ENCODE data around the gene ZGLP1. TPM values are rescaled to one million over a fixed set of nuclear protein-coding genes. Genes with fewer than 3 reads are reported as not detected.

ZGLP1 gene
- total RNA-seq, 1 experiment from 2014 or later, result 1.8 TPM

- no peaks in the 10 kb centered on the region for H4K20me1 ChIP-seq (ENCODE audit: low read length)
- no peak overlapping the region for H3K4me2 ChIP-seq (ENCODE audit: low read length)
- peaks cover 4% of the 10 kb centered on the region; the same call in 1 of the 2 replicates for H3K4me1 ChIP-seq (ENCODE audit: insufficient read depth, low read length)
- no peak overlapping the region for H3K27ac ChIP-seq (ENCODE audit: low read length)
- peaks cover 48% of the 10 kb centered on the region for H3K36me3 ChIP-seq (ENCODE audit: low read depth, low read length)
- ATAC-seq (no peak), DNase-seq (no peak)
- no peaks in the 10 kb centered on the region for H3K79me2 ChIP-seq (ENCODE audit: low read length)
- H3K27me3 ChIP-seq (ENCODE audit: low read length), result no peaks in the 10 kb centered on the region
- H3K4me3 ChIP-seq (ENCODE audit: low read length), result no peak overlapping the region
- ChIA-PET POLR2A (ENCODE audit: unreplicated experiment) (no interaction called here), CTCF (no interaction called here)
- no peak overlapping the region for H3K9ac ChIP-seq (ENCODE audit: low read length)
- no TSS peak for BruUV-seq (replicated peaks)
- no peaks in the 10 kb centered on the region for H3K9me2 ChIP-seq (replicated peaks; ENCODE audit: low read length)
- no peaks in the 10 kb centered on the region for H3K9me3 ChIP-seq (ENCODE audit: low read length)
- no peaks in the 10 kb centered on the region for H3F3A ChIP-seq (ENCODE audit: low read length, unreplicated experiment)
- TF ChIP-seq EZH2phosphoT487 (IDR thresholded peaks at IDR 0.05; ENCODE audit: borderline replicate concordance, low read length) (no peak), CTCF (conservative IDR thresholded peaks at IDR 0.05; ENCODE audit: low read depth, low read length) (no peak), EZH2 (IDR thresholded peaks at IDR 0.05; ENCODE audit: low read length, unreplicated experiment) (no peak)
- H2AFZ ChIP-seq (ENCODE audit: low read length), result no peak overlapping the region
- intact Hi-C loops (cut with micrococcal nuclease), result no loop called here
Observed at GRCh38 chr19:10320602-10321416, 11.2 kb upstream of the ZGLP1 start.

GRCh38 chr19:10318807-10319682 is 9.4 kb upstream of the ZGLP1 start:
- BruUV-seq (replicated peaks), result no TSS peak
- intact Hi-C loops (cut with micrococcal nuclease), result no loop called here
- H3K9me3 ChIP-seq (ENCODE audit: low read length), result no peaks in the 10 kb centered on the region
- TF ChIP-seq EZH2 (IDR thresholded peaks at IDR 0.05; ENCODE audit: low read length, unreplicated experiment), result no peak
- no peak for TF ChIP-seq EZH2phosphoT487 (IDR thresholded peaks at IDR 0.05; ENCODE audit: borderline replicate concordance, low read length)
- no peak for TF ChIP-seq CTCF (conservative IDR thresholded peaks at IDR 0.05; ENCODE audit: low read depth, low read length)
- H3K79me2 ChIP-seq (ENCODE audit: low read length), result peaks cover 15% of the 10 kb centered on the region
- H3K27me3 ChIP-seq (ENCODE audit: low read length), result no peaks in the 10 kb centered on the region
- H3K9ac ChIP-seq (ENCODE audit: low read length), result no peak overlapping the region
- H2AFZ ChIP-seq (ENCODE audit: low read length), result no peak overlapping the region
- peaks cover 10% of the 10 kb centered on the region; the same call in 1 of the 2 replicates for H3K4me1 ChIP-seq (ENCODE audit: insufficient read depth, low read length)
- no peaks in the 10 kb centered on the region for H3K9me2 ChIP-seq (replicated peaks; ENCODE audit: low read length)
- no peak for DNase-seq
- no peak for ATAC-seq
- H3F3A ChIP-seq (ENCODE audit: low read length, unreplicated experiment), result no peaks in the 10 kb centered on the region
- ChIA-PET POLR2A (ENCODE audit: unreplicated experiment) (interaction anchor here (0.5 kb wide), 1 partner anchor 142 kb away, joined by 7 read pairs; no protein-coding TSS in a partner anchor), CTCF (no interaction called here)
- no peak overlapping the region for H3K27ac ChIP-seq (ENCODE audit: low read length)
- H4K20me1 ChIP-seq (ENCODE audit: low read length), result no peaks in the 10 kb centered on the region
- H3K36me3 ChIP-seq (ENCODE audit: low read depth, low read length), result peaks cover 33% of the 10 kb centered on the region
- H3K4me2 ChIP-seq (ENCODE audit: low read length), result no peak overlapping the region
- no peak overlapping the region for H3K4me3 ChIP-seq (ENCODE audit: low read length)

Data from PC-3 (cell line).